ENCODE results near the gene CLASRP. TPM values are rescaled to one million over a fixed set of nuclear protein-coding genes. Genes with fewer than 3 reads are reported as not detected.
"Not testable (repeated sequence)": the region's sequence is repeated elsewhere in the genome, so short reads cannot be mapped to it uniquely, and the experiment has no call there.

Gene CLASRP
- total RNA-seq, 1 donor from 2014 or later = 45.6 TPM

- no peak for DNase-seq (ENCODE audit: low spot score)
- intact Hi-C loops (cut with DNase I) = no loop called here
Observed at GRCh38 chr19:45095496-45096413, 56.9 kb downstream of the CLASRP start.

- DNase-seq (ENCODE audit: low spot score) = no peak
- intact Hi-C loops (cut with DNase I) = no loop called here
Observed at GRCh38 chr19:45096700-45097099, 57.9 kb downstream of the CLASRP start.

GRCh38 chr19:45097450-45097775 lies 58.6 kb downstream of the CLASRP start:
- no peak for DNase-seq (ENCODE audit: low spot score)
- intact Hi-C loops (cut with DNase I) = no loop called here

GRCh38 chr19:45097776-45098520 lies 59.1 kb downstream of the CLASRP start:
- DNase-seq (ENCODE audit: low spot score) = no peak
- intact Hi-C loops (cut with DNase I) = no loop called here

GRCh38 chr19:45098521-45099466 lies 59.9 kb downstream of the CLASRP start:
- no peak for DNase-seq (ENCODE audit: low spot score)

GRCh38 chr19:45099467-45100191 lies 60.8 kb downstream of the CLASRP start:
- intact Hi-C loops (cut with DNase I) = no loop called here
- no peak for DNase-seq (ENCODE audit: low spot score)

More at GRCh38 chr19:45098521-45099466, 59.9 kb downstream of the CLASRP start:
- intact Hi-C loops (cut with DNase I) = no loop called here

- intact Hi-C loops (cut with DNase I) = no loop called here
Observed at GRCh38 chr19:45100201-45100600, 61.4 kb downstream of the CLASRP start.

GRCh38 chr19:45100846-45101252 lies 62.0 kb downstream of the CLASRP start:
- intact Hi-C loops (cut with DNase I) = no loop called here
- DNase-seq (ENCODE audit: low spot score) = no peak

More at GRCh38 chr19:45100201-45100600, 61.4 kb downstream of the CLASRP start:
- DNase-seq (ENCODE audit: low spot score) = no peak

- intact Hi-C loops (cut with DNase I) = no loop called here
- no peak for DNase-seq (ENCODE audit: low spot score)
Observed at GRCh38 chr19:45101806-45102205, 63.0 kb downstream of the CLASRP start.

- DNase-seq (ENCODE audit: low spot score) = no peak
- intact Hi-C loops (cut with DNase I) = no loop called here
Observed at GRCh38 chr19:45102481-45102880, 63.6 kb downstream of the CLASRP start.

GRCh38 chr19:45103156-45103507 lies 64.3 kb downstream of the CLASRP start:
- intact Hi-C loops (cut with DNase I) = no loop called here

GRCh38 chr19:45103508-45104319 lies 64.9 kb downstream of the CLASRP start:
- intact Hi-C loops (cut with DNase I) = no loop called here
- DNase-seq (ENCODE audit: low spot score) = no peak

More at GRCh38 chr19:45103156-45103507, 64.3 kb downstream of the CLASRP start:
- DNase-seq (ENCODE audit: low spot score) = no peak

GRCh38 chr19:45104658-45105349 lies 66.0 kb downstream of the CLASRP start:
- DNase-seq (ENCODE audit: low spot score) = no peak
- intact Hi-C loops (cut with DNase I) = no loop called here

- DNase-seq (ENCODE audit: low spot score); intact Hi-C loops (cut with DNase I): not testable (repeated sequence)
Observed at GRCh38 chr19:45106363-45106762, 67.5 kb downstream of the CLASRP start.

- DNase-seq (ENCODE audit: low spot score) = no peak
- intact Hi-C loops (cut with DNase I) = no loop called here
Observed at GRCh38 chr19:45107621-45108150, 68.8 kb downstream of the CLASRP start.

- DNase-seq (ENCODE audit: low spot score) = no peak
- intact Hi-C loops (cut with DNase I) = no loop called here
Observed at GRCh38 chr19:45110851-45111266, 72.0 kb downstream of the CLASRP start.

GRCh38 chr19:45112111-45112827 lies 73.4 kb downstream of the CLASRP start:
- intact Hi-C loops (cut with DNase I) = no loop called here
- no peak for DNase-seq (ENCODE audit: low spot score)

Measured in cardiac septum (tissue), 1 donor.